Stimulated activated CD8-positive, alpha-beta memory T cell treated with anti-CD3 and anti-CD28 coated beads, Interleukin-4, amount 100 ng/mL, for 48 hours (primary cell): ENCODE results near the gene GPR6.

Experiments
- DNase-seq: peaks from one replicate; pipeline ENCODE4 v3.0.0-alpha.2; 2020

GPR6 gene, protein sequence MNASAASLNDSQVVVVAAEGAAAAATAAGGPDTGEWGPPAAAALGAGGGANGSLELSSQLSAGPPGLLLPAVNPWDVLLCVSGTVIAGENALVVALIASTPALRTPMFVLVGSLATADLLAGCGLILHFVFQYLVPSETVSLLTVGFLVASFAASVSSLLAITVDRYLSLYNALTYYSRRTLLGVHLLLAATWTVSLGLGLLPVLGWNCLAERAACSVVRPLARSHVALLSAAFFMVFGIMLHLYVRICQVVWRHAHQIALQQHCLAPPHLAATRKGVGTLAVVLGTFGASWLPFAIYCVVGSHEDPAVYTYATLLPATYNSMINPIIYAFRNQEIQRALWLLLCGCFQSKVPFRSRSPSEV

DNA sequence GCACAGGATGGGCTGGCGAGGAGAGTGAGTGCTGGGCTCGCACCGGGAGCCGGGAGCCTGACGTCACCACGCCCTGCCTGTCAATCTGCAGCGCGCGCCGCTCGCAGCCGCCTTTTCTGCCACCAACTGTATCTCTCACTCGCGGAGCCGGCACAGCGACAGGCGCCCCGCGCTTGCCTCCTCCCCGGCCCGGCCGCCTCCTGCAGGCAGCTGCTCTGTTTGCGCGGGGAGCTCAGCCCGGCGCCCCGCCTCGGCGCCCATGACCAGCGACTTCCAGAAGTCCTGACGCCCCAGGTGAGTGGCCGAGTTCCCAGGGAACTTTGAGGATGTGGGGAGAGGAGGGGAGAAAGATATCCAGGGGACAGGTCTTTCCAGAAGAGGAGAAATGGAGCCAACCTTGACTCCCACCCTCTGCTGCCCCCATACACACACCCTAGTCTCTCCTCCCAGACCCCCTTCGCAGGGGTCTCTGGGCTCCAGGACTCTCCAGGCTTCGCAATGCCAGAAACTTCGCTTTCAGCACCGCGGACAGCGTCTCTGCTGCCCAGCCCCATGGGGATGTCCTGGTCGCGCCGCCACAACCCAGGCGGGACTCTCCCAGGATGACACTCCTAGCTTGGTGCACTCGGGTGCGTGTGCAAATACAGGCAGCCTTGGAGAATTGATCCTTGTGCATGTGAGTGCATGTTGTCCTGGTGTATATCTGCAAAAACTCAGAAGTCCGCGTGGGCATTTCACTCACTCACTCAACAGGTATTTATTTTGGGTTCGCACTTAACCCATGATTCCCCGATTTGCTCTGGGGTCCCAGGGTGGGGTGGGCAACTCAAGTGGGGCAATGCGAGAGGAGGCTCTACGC lies at the start of gene GPR6:
Gene GPR6 (plus strand): TSS at position 138 of the 859 bp plus-strand sequence. CDS start 802 bp downstream, outside the sequence.
- peak; percentile 76 for DNase-seq

DNA sequence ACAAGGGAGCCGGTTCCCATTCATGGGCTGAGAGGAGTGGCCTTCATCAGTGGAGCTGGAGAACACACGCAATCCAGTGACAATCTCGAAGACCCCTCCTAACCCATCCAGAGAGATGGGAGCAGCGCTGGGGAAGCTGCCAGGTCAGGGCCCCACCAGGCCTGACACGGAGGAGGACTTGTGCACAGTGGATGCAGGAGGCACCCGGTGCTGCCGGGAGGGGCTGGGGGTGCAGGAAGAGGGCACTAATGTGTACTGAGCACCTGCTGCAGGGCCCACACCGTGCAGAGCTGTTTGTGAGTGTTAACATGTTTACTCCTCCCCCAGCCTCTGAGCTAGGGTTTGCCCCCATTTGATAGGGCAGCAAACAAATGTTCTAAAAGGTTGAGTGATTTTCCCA lies 43.8 kb upstream of the GPR6 start:
- no peak for DNase-seq

DNA sequence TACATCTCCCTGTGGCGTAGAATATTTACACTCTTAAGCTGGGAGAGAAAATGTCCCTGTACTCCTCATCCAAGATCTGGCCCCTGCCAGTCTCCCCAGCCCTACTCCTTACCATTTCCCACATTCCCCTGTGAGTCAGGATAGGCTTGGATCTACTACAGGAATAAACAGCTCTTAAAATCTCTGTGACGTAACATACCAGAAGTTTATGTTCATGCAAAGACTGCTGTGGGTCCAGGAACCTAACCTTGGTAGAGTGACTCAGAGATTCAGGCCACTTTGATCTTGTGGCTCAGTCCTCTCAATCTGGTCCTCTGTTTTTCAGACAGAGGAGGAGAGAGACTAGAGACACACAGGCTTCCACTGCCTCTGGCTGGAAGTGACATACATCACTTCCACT lies 38.5 kb upstream of the GPR6 start:
- no peak for DNase-seq

DNA sequence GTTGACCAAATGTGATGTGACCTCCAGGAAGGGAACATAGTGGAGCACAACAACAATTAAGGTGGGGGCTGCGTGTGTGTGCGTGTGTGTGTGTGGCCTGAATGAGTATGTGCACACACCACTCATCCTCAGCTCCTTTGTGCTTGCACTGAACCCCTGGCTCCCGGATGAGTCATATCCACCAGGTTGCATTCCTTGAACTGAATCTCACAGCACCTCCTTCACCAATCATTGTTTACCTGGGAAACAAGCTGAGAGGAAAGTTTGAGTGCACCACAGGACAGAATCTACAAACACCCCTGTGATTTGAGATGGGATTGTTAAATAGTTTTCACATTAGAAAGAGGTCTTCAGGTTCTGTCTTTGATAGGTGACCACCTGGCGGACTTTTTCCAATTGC lies 33.7 kb upstream of the GPR6 start:
- DNase-seq: no peak

DNA sequence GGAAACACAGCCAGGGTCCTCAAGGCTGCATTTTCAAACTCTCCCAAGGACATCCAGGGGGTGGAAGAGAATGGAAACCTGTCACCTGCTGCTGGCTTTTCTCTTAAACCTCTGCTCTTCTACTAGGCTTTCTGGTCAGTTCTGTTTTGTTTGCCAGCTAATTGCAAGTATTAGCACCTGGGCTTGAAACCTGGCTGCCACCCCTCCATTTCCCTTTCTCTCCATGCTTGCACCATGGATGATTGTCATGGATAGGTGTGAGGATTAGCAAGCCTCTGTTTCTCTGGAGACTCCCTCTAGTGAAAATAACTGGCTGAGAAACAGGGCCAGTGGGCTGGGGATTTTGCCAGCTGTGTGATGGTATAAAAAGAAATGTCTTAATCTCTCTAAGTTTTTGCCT lies 33.0 kb upstream of the GPR6 start:
- no peak for DNase-seq

DNA sequence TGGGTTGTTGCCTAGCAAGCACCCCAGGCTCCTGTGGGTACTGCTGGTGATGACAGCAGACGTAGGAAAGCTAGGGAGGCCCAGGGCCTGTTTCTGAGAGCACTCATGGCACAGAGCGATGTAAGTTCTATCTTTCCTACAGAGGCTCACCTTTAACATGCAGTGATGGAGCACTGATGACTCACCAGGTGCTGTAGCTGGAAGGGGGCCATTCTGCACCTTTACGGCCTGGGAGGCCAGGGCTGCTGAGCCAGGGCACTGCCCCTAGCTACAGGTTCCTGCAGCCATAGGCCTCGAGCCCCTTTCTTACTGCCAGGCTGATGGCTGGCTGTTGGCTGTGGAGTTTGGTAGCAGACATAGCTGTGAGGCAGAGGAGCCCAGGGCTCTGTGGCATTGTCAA lies 31.1 kb upstream of the GPR6 start:
- DNase-seq: no peak

DNA sequence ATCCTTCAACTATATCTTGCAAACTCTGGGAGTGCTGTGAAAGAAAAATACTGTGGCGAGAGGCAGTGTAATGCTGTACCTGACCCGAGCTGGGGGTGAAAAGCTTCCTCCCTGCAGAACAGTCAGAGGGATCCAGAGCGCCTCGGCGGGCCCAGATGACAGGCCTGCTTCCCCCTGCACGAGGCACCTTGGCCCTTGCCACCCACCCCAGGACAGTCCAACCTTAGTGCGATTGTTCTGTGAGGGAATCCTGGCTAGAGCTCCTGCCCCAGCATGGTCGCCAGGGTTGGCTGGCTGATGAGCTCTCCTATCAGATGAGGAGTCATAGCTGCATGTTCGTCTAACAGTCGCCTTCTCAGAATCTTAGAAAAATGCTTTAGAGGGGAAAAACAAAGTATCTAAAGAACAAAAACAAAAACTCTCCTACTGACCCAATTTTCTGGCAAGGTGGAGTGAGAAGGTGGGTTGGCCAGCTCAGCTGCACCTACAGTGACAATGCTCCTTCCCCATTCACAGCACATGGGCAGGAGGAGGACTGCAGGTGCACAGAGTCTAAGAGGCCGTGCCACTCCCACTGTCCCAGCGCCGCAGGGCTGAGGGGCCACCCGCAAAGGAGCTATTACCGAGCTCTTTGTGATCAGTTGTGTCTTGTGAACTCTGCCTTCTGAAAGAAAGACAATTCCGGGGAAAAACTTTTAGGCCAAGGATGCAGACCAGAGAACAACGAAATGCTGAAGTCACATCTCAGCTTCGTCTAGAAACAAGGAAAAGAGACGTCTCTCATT lies 28.6 kb upstream of the GPR6 start:
- DNase-seq: no peak

DNA sequence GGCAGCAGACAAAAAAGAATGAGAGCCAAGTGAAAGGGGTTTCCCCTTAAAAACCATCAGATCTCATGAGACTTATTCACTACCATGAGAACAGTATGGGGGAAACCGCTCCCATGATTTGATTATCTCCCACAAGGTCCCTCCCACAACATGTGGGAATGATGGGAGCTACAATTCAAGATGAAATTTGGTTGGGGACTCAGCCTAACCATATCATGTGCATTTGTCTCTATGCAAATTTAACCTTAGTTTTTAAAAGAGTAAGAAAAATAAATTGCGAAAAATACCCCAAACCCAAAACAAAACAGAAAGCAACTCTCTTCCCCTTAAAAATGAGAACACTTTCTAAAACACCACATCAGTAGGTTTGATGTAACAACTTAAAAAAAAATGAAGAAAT lies 22.6 kb upstream of the GPR6 start:
- no peak for DNase-seq

DNA sequence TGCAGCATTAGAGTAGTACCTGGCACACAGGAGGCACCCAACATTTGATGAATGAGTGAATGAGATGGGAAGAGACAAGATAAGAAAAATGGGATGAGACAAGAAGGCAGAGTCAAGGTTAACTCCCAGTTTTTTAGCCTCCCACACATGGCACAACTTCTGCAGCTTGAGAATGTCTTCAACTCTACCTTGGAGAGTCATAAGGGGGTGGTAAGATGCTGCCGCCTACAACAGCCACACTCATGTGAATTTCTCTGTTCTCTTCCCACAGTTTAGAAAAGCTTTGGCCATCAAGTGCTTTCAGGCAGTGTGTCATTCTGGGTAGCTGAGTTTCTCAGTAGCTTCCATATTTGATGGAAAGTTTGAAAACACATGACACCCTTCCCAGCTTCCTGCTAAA lies 19.5 kb upstream of the GPR6 start:
- no peak for DNase-seq

DNA sequence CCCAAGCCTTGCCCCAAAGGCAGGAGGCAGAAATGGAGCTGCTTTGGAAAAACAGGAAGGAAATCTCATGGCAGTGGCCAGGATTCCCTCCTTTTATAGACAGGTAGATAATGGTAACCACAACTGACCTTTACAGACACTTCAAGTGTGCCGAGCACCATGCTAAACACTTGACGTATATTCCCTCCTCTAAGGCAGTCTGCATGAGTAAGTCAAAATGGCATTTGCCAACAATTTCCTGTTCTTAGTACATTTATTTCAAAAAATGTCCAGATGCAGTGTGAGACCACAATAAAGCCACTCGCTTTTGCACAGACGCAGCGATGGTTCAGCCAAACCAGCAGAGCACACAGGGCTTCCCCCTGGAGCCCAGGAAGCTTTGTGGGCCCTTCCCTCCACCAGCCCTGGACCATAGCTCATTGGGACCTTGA lies 16.5 kb upstream of the GPR6 start:
- no peak for DNase-seq

DNA sequence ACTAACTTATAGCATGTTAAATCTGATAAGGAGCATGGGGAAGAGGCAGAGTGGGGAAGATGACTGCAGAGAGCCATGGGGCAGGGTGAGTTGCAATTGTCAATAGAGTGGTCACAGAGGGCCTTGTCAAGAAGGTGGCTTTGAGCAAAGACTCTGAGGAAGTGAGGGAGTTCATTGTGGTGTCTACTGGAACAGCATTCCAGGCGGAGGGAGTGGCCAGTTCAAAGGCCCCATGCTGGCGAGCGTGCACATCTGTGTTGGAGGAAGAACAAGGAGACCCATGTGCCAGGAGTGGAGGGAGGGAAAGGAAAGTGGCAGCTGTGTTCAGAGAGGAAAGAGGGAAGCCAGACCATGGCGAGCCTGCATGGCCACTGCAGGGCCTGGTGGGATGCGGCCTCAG lies 15.8 kb upstream of the GPR6 start:
- DNase-seq: no peak

DNA sequence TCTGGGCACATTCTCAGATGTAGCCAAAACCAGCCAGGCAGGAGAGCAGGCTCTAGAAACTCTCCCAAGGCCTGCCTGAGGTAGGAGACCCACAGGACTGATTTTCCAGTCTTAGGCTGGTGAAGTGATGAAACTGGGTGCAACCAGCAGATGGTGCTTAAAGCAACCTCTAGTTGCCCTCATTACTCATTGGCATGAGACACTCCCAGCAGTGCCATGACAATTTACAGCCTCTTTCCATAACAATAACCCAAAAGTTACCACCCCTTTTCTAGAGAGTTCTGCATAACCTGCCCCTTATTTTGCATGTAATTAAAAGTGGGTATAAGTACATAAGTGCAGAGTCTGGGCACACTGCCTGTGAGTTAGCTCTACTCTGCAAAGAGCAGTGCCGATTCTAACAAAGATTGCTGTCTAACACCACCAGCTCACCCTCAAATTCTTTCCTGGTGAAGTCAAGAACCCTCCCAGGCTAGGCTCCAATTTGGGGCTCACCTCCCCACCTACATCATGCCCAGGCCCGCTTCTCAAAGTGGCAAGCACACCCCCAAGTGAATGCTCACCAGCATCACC lies 14.4 kb upstream of the GPR6 start:
- DNase-seq: no peak

DNA sequence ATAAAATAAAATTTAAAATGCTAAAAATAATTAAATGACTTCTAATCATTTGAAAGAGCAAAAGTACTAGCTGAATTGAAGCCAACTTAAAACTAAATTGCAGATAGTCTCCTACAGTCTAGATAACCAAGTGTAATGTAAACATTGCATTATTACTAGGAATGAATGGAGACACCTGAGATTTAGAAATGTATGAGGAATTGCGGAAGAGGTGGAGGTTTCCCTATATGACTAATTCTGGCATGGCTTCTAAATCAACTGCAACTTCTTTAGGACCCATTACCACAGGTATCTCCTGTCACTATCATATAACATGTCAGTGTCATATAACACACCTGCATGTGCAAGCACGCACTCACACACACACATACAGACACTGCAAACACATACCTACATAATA lies 13.2 kb upstream of the GPR6 start:
- DNase-seq: no peak

DNA sequence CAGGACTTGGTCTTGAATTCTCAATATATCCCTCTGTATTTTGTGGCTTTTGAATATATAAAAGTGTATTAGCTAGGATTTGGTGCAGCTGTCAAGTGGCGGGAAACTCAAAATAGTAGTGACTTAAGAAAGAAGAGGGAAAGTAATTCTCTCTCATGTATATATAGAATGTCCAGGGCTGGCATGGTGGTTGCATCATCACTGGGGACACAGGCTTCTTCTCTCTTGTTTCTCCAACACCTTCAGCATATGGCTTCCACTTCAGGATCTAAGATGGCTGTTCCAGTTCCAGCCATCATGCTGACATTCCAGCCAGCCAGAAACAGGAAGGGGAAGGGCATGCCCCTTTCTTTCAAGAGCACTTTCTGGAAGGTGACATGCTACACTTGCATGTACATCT lies 11.8 kb upstream of the GPR6 start:
- DNase-seq: no peak

DNA sequence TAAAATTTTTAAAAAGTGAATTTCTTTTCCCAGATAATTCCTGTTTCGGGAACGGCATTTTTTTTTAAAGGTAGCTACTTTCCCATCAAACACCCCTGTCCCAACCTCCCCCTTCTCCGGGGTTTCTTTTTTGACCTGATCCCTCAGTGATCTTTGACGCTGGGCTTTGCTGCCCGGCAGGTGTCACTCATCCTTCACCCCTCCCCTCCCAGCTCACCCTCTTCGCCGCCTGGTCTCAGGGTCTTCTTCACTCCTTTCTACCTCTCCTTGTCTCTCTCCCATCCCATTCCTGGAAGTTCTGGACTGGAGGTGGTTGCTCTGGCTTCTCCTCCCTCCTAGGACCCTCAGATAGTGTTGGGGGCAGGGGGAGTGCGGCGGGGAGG lies 329 bp upstream of the GPR6 start:
- DNase-seq: no peak

DNA sequence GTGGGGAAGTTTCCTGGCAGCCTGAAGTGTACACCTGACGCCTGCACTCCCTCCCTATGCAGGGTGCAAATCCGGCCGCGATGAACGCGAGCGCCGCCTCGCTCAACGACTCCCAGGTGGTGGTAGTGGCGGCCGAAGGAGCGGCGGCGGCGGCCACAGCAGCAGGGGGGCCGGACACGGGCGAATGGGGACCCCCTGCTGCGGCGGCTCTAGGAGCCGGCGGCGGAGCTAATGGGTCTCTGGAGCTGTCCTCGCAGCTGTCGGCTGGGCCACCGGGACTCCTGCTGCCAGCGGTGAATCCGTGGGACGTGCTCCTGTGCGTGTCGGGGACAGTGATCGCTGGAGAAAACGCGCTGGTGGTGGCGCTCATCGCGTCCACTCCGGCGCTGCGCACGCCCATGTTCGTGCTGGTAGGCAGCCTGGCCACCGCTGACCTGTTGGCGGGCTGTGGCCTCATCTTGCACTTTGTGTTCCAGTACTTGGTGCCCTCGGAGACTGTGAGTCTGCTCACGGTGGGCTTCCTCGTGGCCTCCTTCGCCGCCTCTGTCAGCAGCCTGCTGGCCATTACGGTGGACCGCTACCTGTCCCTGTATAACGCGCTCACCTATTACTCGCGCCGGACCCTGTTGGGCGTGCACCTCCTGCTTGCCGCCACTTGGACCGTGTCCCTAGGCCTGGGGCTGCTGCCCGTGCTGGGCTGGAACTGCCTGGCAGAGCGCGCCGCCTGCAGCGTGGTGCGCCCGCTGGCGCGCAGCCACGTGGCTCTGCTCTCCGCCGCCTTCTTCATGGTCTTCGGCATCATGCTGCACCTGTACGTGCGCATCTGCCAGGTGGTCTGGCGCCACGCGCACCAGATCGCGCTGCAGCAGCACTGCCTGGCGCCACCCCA lies 1.2 kb downstream of the GPR6 start:
- DNase-seq: no peak

DNA sequence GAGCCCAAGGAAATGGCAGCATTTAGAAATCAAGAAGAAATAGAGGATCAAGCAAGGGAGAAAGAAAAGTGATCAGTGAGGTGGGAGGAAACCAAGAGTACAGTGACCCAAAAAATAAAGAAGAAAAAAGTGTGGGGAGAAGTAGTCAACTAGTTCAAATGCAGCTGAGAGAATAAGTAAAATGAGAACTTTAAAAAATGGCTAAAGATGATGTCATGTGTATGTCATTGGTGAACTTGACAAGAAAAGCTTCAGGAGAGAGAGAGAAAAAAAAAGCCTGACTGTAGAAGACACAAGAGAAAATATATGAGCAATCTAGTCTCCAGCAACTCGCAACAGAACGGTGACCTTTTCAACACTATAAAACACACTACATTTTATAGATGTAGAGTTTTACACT lies 6.3 kb downstream of the GPR6 start:
- DNase-seq: no peak

DNA sequence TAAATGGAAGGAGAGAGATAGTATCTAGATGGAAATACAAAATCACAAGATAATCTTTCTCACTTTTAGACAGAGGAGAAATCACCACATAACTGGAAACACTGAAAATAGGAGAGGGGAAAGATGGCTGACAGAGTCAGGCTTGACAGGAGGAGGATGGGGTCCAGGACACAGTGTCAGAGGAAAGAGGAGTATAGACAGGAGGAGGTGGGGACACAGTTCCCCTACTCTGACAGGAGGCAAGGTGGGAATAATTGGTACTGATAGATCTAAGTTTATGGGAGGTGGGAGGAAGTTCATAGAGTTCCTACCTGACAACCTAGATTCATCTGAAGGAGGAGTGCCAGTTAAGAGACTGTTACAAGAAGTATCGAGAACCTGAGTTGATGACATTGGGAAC lies 9.1 kb downstream of the GPR6 start:
- DNase-seq: no peak

DNA sequence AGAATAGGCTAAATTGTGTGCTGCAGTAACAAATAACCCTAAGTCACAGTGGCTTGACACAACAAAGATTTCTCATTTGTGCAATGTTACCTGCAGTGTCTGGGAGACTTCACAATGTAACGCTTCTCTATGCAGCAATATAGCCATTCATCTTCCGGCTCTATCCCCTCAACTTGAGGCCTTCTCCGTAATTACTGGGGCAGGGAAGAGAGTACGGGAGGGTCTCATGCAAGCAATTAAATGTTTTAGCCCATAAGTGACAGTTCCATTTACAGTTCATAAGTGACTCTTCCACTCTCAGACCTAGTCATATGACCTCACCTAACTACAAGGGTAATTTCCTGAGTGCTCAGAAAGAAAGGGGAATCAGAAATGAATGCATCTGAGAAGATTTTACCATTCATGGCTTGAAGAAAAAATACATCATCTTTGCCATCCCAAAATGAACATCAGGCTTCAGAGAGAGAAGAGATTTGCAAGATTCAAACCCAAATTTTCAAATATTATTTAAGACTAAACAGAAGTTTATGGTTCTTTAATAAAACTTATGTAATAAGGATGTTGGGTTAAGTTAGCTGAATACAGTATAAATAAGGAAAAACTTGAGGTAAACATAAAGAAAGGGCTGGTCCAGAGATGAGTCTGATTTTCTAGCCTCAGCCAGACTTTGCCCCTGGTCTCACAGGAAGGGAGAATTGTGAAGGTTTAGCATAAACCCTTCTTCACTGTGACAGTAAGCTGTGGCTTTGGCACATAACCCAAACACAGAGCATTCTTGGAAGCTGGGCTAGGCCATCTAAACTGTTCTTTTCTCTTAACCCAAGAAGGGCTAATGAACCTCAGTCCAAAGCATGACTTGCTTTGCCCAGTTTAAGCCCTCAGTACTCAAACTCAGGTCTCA lies 13.3 kb downstream of the GPR6 start:
- DNase-seq: no peak

DNA sequence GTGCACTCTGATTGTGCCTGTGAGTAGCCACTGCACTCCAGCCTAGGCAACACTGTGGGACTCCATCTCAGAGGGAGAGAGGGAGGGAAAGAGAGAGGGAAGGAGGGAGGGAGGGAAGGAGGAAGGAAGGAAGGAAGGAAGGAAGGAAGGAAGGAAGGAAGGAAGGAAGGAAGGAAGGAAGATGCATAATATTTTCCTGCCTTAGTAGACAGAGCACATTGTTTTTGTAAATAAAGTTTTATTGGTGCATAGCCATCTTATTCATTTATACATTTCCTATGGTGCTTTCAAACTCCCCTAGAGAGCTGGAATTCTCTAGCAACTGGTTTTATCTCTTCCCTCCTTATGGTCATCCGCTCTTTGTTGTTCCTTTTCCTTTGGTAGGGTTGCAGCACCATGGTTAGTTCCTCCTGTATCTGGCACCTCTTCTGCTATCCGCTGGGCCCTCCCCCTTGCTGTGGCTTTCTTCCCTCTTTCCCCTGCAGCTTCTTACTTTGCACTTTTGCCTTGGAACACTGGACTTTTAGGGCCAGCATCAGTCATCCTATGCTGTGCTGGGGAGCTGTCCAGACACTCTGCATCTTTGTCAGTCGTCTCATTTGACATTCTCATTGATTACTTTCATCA lies 20.2 kb downstream of the GPR6 start:
- no peak for DNase-seq

DNA sequence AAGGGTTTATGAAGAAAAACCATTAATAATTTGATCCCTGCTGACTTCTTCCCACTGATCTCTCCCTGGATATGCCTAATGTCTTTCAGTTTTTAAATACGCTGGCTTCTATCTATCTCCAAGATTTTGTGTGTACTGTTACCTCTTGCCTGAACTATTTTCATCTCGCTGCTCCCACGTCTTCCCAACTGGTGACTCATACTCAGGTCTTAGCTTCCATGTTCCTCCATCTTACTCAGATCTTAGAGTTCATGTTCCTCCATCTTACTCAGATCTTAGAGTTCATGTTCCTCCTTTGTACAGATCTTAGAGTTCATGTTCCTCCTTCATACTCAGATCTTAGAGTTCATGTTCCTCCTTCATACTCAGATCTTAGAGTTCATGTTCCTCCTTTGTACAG lies 21.6 kb downstream of the GPR6 start:
- no peak for DNase-seq
